ENCODE data around the gene EXD2. TPM values are rescaled to one million over a fixed set of nuclear protein-coding genes. Genes with fewer than 3 reads are reported as not detected.

The EXD2 gene
- 56.7 TPM for total RNA-seq

GRCh38 chr14:69191340-69192111, at the start of gene EXD2:
Gene EXD2 (plus strand): TSS chr14:69191498. CDS start chr14:69209471, 17,973 bp downstream.

GRCh38 chr14:69152902-69153151, 38.5 kb upstream of the EXD2 start, which contains the start of gene DCAF5:
Gene DCAF5 (minus strand): TSS chr14:69153119. CDS start chr14:69152978, 141 bp downstream.

GRCh38 chr14:69259527-69260189, 68.4 kb downstream of the EXD2 start, which contains the start of gene GALNT16:
Gene GALNT16 (plus strand): TSS chr14:69260158. CDS start chr14:69260291, 133 bp downstream.

Small RNAs within 50 kb of the gene (small RNA-seq; reads per million reads assigned to genes)
- gene RF00019 (ENCODE audit: low replicate concordance), result not detected

Other genes with a start within 250 kb of the EXD2 start
- gene ACTN1, start 212.2 kb upstream of the EXD2 start, total RNA-seq, result 21.9 TPM
- 49.5 TPM for gene DCAF5, start 38.4 kb upstream of the EXD2 start, total RNA-seq
- gene GALNT16, start 68.7 kb downstream of the EXD2 start, total RNA-seq, result 10.3 TPM
- 90.5 TPM for gene ERH, start 206.8 kb downstream of the EXD2 start, total RNA-seq
- gene SLC39A9, start 207.2 kb downstream of the EXD2 start, total RNA-seq, result 106 TPM